HEK293T (cell line): ENCODE results near the gene IGIP.

ENCODE experiments used
- CTCF ChIA-PET: fragments of 350-600 bp; formaldehyde crosslinking; extraction: SDS; loops from one replicate; lab custom pipeline; 2021; ENCODE audit warnings: antibody characterized with exemption, inconsistent platforms; lab: Yijun Ruan, JAX
- POLR2A ChIA-PET: fragments of 350-600 bp; formaldehyde crosslinking; extraction: SDS; loops from one replicate; lab custom pipeline; 2020; ENCODE audit warnings: antibody characterized with exemption, inconsistent platforms; lab: Yijun Ruan, JAX
- DNase-seq: peaks from one replicate; pipeline ENCODE4 v3.0.0; 2012; ENCODE audit warnings: mixed read lengths; ENCODE audit errors: extremely low spot score
- ARNT ChIP-seq: fragments of 450-650 bp; IDR thresholded peaks from 2 replicates; pipeline ENCODE4 v1.6.1; 2017; ENCODE audit warnings: mild to moderate bottlenecking
- BHLHE40 ChIP-seq: fragments of 450-650 bp; IDR thresholded peaks from 2 replicates; pipeline ENCODE4 v1.6.1; 2016; ENCODE audit warnings: mild to moderate bottlenecking, moderate library complexity, borderline replicate concordance
- CTBP1 ChIP-seq: fragments of 450-650 bp; IDR thresholded peaks from 2 replicates; pipeline ENCODE4 v1.6.1; 2016; ENCODE audit warnings: borderline replicate concordance
- ELF4 ChIP-seq: fragments of 450-650 bp; IDR thresholded peaks from 2 replicates; pipeline ENCODE4 v1.6.1; 2017; ENCODE audit warnings: antibody characterized with exemption
- FOXA1 ChIP-seq: fragments of 450-650 bp; IDR thresholded peaks from 2 replicates; pipeline ENCODE4 v1.6.1; 2016; ENCODE audit warnings: mild to moderate bottlenecking
- FOXK2 ChIP-seq: fragments of 450-650 bp; IDR thresholded peaks from 2 replicates; pipeline ENCODE4 v1.6.1; 2016; ENCODE audit warnings: mild to moderate bottlenecking
- FOXM1 ChIP-seq: fragments of 450-650 bp; IDR thresholded peaks from 2 replicates; pipeline ENCODE4 v1.6.1; 2017; ENCODE audit warnings: mild to moderate bottlenecking, borderline replicate concordance
- HDGF ChIP-seq: fragments of 450-650 bp; IDR thresholded peaks from 2 replicates; pipeline ENCODE4 v1.6.1; 2017; ENCODE audit warnings: antibody characterized with exemption, borderline replicate concordance
- L3MBTL2 ChIP-seq: fragments of 450-650 bp; conservative IDR thresholded peaks from 2 replicates; pipeline ENCODE4 v1.6.1; 2016; ENCODE audit warnings: mild to moderate bottlenecking
- LEF1 ChIP-seq: fragments of 450-650 bp; IDR thresholded peaks from 2 replicates; pipeline ENCODE4 v1.6.1; 2017; ENCODE audit warnings: mild to moderate bottlenecking, borderline replicate concordance
- NFRKB ChIP-seq: fragments of 450-650 bp; IDR thresholded peaks from 2 replicates; pipeline ENCODE4 v1.6.1; 2016; ENCODE audit warnings: mild to moderate bottlenecking, moderate library complexity
- PKNOX1 ChIP-seq: fragments of 450-650 bp; IDR thresholded peaks from 2 replicates; pipeline ENCODE4 v1.6.1; 2016
- SP1 ChIP-seq: fragments of 450-650 bp; IDR thresholded peaks from 2 replicates; pipeline ENCODE4 v1.6.1; 2017
- SUZ12 ChIP-seq: fragments of 450-650 bp; IDR thresholded peaks from 2 replicates; pipeline ENCODE4 v1.6.1; 2016; ENCODE audit warnings: mild to moderate bottlenecking
- TARDBP ChIP-seq: fragments of 450-650 bp; IDR thresholded peaks from 2 replicates; pipeline ENCODE4 v1.6.1; 2016
- ZNF384 ChIP-seq: fragments of 450-650 bp; IDR thresholded peaks from 2 replicates; pipeline ENCODE4 v1.6.1; 2016

Gene IGIP

DNA sequence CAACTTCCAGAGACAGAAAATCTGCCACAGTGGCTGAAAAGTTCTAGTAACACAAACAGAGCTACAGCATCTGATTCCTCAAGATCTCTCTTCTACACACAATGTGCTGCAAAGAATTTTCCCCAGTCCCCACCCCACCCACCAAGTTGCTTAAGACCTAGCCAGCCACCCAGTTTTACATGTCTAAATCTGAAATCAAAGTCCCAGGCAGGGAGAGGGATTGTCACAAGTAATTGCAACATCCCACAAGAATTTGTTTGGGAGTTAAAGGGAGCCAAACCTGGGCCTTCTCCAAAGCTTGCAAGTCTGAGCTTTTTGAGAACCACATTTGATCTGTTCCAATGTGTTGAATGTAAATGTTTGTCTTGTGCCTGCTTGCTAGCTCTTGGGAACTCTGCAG lies 15.5 kb downstream of the IGIP start:
- CTCF ChIA-PET = interaction anchor here (0.5 to 1.3 kb wide), 2 partner anchors 98 to 291 kb away, joined by 3 read pairs; partner anchors contain the start of gene NRG2
- TF ChIP-seq ELF4 = no peak
- no peak for TF ChIP-seq BHLHE40
- TF ChIP-seq NFRKB = no peak
- TF ChIP-seq PKNOX1 = no peak
- TF ChIP-seq L3MBTL2 = no peak
- TF ChIP-seq ARNT = no peak
- no peak for TF ChIP-seq FOXM1
- no peak for TF ChIP-seq LEF1
- TF ChIP-seq FOXA1 = no peak
- no peak for TF ChIP-seq HDGF
- no peak for TF ChIP-seq FOXK2
- no peak for TF ChIP-seq ZNF384
- TF ChIP-seq SUZ12 = no peak
- TF ChIP-seq CTBP1 = no peak
- no peak for TF ChIP-seq SP1
- POLR2A ChIA-PET = no interaction called here
- no peak for DNase-seq

GRCh38 chr5:140142246-140142645 lies 16.5 kb downstream of the IGIP start:
- CTCF ChIA-PET = interaction anchor here (0.5 to 3.1 kb wide), 6 partner anchors 7 to 99 kb away, joined by 3 to 16 read pairs (median 4); partner anchors contain the start of gene NRG2
- TF ChIP-seq TARDBP (no peak), CTBP1 (no peak), NFRKB (no peak), ARNT (no peak), ZNF384 (no peak), L3MBTL2 (no peak), FOXK2 (no peak), FOXM1 (no peak), SP1 (no peak), HDGF (no peak), ELF4 (no peak), FOXA1 (no peak), SUZ12 (no peak), LEF1 (no peak), PKNOX1 (no peak), BHLHE40 (no peak)
- no peak for DNase-seq
- POLR2A ChIA-PET = no interaction called here

GRCh38 chr5:140142856-140143255 lies 17.1 kb downstream of the IGIP start:
- ChIA-PET CTCF (interaction anchor here (1.0 to 3.1 kb wide), 8 partner anchors 8 to 100 kb away, joined by 3 to 16 read pairs (median 7); partner anchors contain the start of gene NRG2), POLR2A (no interaction called here)
- TF ChIP-seq ARNT = no peak
- TF ChIP-seq FOXM1 = no peak
- TF ChIP-seq SP1 = no peak
- TF ChIP-seq ZNF384 = no peak
- TF ChIP-seq BHLHE40 = no peak
- no peak for DNase-seq

GRCh38 chr5:140143521-140144258 lies 18.0 kb downstream of the IGIP start:
- ChIA-PET POLR2A (interaction anchor here (0.6 to 1.7 kb wide), 2 partner anchors 30 to 35 kb away, joined by 3 to 7 read pairs; partner anchors contain the start of gene PURA), CTCF (interaction anchor here (0.5 to 3.1 kb wide), 17 partner anchors 9 to 194 kb away, joined by 3 to 16 read pairs (median 5); no protein-coding TSS in a partner anchor)

DNA sequence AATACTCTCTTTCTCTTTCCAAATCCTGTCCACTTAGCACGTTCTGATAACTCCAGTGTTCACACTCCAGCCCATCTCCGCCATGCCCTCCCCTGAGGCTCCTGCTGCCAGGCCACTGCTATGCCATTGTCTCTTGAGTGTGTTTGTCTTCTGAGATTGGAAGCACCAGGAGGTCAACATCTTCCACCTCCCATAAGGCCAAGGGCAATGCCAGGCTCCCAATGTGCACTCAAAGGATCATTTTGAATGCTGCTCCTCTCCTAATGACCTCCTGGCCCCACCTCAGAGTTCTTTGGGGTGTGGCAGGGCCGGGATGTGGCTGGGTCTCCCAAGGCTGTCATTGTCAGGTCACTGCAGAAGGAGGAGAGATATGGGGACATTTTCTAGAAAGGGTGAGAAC lies 19.5 kb downstream of the IGIP start:
- DNase-seq = no peak
- no peak for TF ChIP-seq SUZ12
- no peak for TF ChIP-seq TARDBP
- TF ChIP-seq HDGF = no peak
- TF ChIP-seq FOXK2 = no peak
- TF ChIP-seq LEF1 = no peak
- TF ChIP-seq FOXM1 = no peak
- no peak for TF ChIP-seq ZNF384
- TF ChIP-seq L3MBTL2 = no peak
- POLR2A ChIA-PET = interaction anchor here (1.7 kb wide), 1 partner anchor 31 kb away, joined by 7 read pairs; the partner anchor contains the start of gene PURA
- CTCF ChIA-PET = interaction anchor here (0.7 to 3.1 kb wide), 7 partner anchors 9 to 579 kb away, joined by 3 to 16 read pairs (median 5); no protein-coding TSS in a partner anchor

More at GRCh38 chr5:140143521-140144258, 18.0 kb downstream of the IGIP start:
- DNase-seq = no peak
- TF ChIP-seq L3MBTL2 (no peak), FOXM1 (no peak), FOXA1 (no peak), CTBP1 (no peak)

DNA sequence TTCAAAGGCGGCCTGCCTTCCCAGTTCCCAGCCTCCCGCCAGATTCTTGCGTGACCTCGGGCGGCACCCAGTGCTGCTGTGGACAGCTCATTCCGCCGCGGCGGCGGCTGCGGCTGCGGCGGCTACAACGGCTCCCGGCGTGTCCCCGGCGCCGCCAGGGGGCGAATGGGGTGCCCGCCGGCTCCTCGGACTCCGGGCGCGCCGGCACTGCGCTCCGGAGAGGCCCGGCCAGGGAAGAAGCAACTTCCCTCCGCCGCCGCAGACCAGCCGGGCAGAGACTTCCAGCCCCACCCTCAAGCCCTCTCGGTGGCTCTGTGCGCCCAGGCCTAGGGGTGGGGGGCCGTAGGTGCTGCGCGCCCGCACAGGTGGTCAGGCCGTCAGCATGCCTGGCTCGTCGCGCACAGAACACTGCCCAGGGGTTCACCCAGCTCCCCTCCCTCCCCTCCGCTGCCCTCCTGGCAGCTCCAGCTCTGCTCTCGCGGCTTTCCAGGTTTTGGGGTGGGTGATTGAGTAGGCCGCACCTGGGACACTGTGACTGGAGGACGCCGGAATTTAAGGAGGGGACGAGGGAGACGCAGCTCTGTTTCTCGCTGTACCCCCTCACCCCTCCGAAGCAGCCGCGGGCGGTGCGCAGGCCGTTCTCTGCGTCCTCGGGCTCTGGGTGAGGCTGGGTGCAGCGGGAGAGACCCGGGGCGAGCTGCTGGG lies 20.2 kb downstream of the IGIP start:
- no peak for DNase-seq
- ChIA-PET CTCF (interaction anchor here (2.7 kb wide), 1 partner anchor 9 kb away, joined by 15 read pairs; no protein-coding TSS in a partner anchor), POLR2A (interaction anchor here (0.7 to 1.0 kb wide), 2 partner anchors 23 to 38 kb away, joined by 3 to 4 read pairs; no protein-coding TSS in a partner anchor)
- TF ChIP-seq FOXK2 = no peak
- no peak for TF ChIP-seq CTBP1
